Measurements from ENCODE around the gene FAM168A.

FAM168A gene

Small RNA genes lying within 50 kb of the gene (small RNA-seq; reads per million reads assigned to genes)
- gene AP000763.2 (0 to 0.09 reads per million in 2 experiments), gene HMGN2P38 (0 reads per million in 2 experiments)

All from SK-N-DZ (cell line).